ENCODE measurements around the gene CCT7. TPM values are rescaled to one million over a fixed set of nuclear protein-coding genes. Genes with fewer than 3 reads are reported as not detected.
"Not testable (repeated sequence)": the region's sequence is repeated elsewhere in the genome, so short reads cannot be mapped to it uniquely, and the experiment has no call there.

The CCT7 gene
- total RNA-seq, 8 experiments from 2014 or later = 230 to 423 (median 329) TPM

GRCh38 chr2:73259704-73260337 is 25.7 kb downstream of the CCT7 start:
- no peaks in the 10 kb centered on the region for H3K4me1 ChIP-seq (replicated peaks in 1 of 2)
- no peak overlapping the region for H3K4me3 ChIP-seq
- in situ Hi-C loops (cut with MboI; ENCODE audit: low pct_unique_long_range_greater_than_20kb in 2 of 9, low sequenced_read_pairs in 9 of 9, unreplicated experiment in 9 of 9) = no loop called here
- ATAC-seq (replicated peaks in 6 of 8) = peak in 2 of 8 experiments; percentile 7 to 14
- 100% methylated on average over 1 to 3 of the region's 4 CpGs; no CpG with 5 or more reads in 7 of the 10 experiments for whole genome bisulfite sequencing, 10 experiments
- no peak overlapping the region for H3K27ac ChIP-seq

GRCh38 chr2:73260338-73260984 is 26.4 kb downstream of the CCT7 start:
- peak; percentile 55 to 85 (median 74) for ATAC-seq (replicated peaks in 6 of 8)
- Histone ChIP-seq H3K27ac (no peak overlapping the region), H3K4me1 (replicated peaks in 1 of 2) (no peaks in the 10 kb centered on the region), H3K4me3 (no peak overlapping the region)
- 0 to 80% (median 60%) methylated on average over 1 to 5 of the region's 17 CpGs; no CpG with 5 or more reads in 5 of the 10 experiments for WGBS, 10 experiments
- in situ Hi-C loops (cut with MboI; ENCODE audit: low pct_unique_long_range_greater_than_20kb in 2 of 9, low sequenced_read_pairs in 9 of 9, unreplicated experiment in 9 of 9) = no loop called here

DNA sequence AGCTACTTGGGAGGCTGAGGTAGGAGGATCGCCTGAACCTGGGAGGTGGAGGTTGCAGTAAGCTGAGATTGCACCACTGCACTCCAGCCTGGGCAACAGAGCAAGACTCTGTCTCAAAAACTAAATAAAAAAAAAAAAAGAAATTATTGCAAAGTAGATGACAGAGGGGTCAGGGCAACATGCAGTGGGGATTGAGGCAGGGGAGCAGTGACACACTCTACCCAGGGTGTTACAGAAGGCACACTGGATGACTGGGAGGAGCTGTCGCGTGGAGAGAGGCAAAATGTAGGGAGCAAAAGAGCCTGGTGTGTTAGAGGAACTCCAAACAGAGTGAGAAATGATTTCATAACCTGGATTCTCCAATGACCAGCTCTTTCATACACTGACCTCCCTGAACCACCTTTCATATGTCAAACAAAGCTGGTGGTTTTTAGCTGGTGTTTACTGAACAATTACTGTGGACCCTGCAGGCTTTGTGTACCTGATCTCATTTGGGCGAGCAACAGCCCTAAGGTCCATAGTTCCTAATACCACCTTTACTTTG is 28.1 kb downstream of the CCT7 start:
- Histone ChIP-seq H3K27ac (no peak overlapping the region), H3K4me3 (no peak overlapping the region), H3K4me1 (replicated peaks in 1 of 2) (no peaks in the 10 kb centered on the region)
- ATAC-seq (replicated peaks in 6 of 8) = no peak
- 66 to 100% (median 91%) methylated on average over 1 to 4 of the region's 4 CpGs; no CpG with 5 or more reads in 2 of the 10 experiments for WGBS, 10 experiments
- in situ Hi-C loops (cut with MboI; ENCODE audit: low pct_unique_long_range_greater_than_20kb in 2 of 9, low sequenced_read_pairs in 9 of 9, unreplicated experiment in 9 of 9) = no loop called here

GRCh38 chr2:73262691-73263429 is 28.8 kb downstream of the CCT7 start:
- H3K4me3 ChIP-seq; ATAC-seq (replicated peaks in 6 of 8); H3K27ac ChIP-seq; in situ Hi-C loops (cut with MboI; ENCODE audit: low pct_unique_long_range_greater_than_20kb in 2 of 9, low sequenced_read_pairs in 9 of 9, unreplicated experiment in 9 of 9); H3K4me1 ChIP-seq (replicated peaks in 1 of 2): not testable (repeated sequence)
- WGBS, 10 experiments = 53 to 100% (median 88%) methylated on average over 1 to 12 of the region's 18 CpGs; no CpG with 5 or more reads in 2 of the 10 experiments

- in situ Hi-C loops (cut with MboI; ENCODE audit: low pct_unique_long_range_greater_than_20kb in 2 of 9, low sequenced_read_pairs in 9 of 9, unreplicated experiment in 9 of 9) = no loop called here
- WGBS, 10 experiments = 86 to 100% (median 92%) methylated on average over 1 to 11 of the region's 16 CpGs; no CpG with 5 or more reads in 4 of the 10 experiments
- no peak for ATAC-seq (replicated peaks in 6 of 8)
- no peak overlapping the region for H3K27ac ChIP-seq
- no peak overlapping the region for H3K4me3 ChIP-seq
- H3K4me1 ChIP-seq (replicated peaks in 1 of 2) = no peaks in the 10 kb centered on the region
Observed at GRCh38 chr2:73263540-73264331, 29.6 kb downstream of the CCT7 start.

DNA sequence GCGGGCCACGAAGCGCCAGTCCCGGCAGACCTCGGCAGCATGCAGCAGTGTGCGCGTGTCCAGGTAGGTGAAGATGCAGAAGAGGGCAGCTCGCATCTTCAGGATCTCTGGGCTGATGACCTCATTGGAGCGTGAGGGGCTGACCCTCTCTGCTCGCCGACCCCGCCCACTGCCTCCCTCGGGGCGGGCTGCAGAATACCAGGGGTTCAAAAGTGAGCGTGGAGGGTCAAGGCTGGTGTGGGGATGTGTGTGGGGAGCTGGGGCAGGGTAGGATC is 30.2 kb downstream of the CCT7 start:
- 91 to 100% (median 97%) methylated on average over 1 to 8 of the region's 15 CpGs; no CpG with 5 or more reads in 7 of the 10 experiments for WGBS, 10 experiments
- Histone ChIP-seq H3K4me3 (no peak overlapping the region), H3K4me1 (replicated peaks in 1 of 2) (peaks cover 0 to 1% of the 10 kb centered on the region in 2 donors), H3K27ac (no peak overlapping the region)
- in situ Hi-C loops (cut with MboI; ENCODE audit: low pct_unique_long_range_greater_than_20kb in 2 of 9, low sequenced_read_pairs in 9 of 9, unreplicated experiment in 9 of 9) = no loop called here
- ATAC-seq (replicated peaks in 6 of 8) = no peak

DNA sequence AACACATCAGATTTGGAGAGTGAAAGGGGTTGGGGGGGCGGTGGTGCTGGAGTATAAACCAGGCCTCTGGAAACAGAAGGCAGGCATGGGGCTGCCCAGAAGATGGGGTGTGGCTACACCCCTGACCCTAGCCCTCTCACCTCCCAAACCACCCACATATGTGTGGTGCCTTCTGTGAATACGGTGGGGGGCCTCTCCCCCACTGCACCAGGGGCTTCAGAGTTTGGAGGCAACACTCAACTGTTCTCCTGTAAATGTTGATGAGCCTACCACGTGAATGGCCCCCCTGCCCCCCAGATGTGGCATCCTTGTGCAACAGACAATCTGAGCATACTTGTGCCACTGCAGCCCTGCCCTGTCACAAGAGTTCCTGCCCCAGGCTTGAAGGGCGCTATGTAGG is 30.7 kb downstream of the CCT7 start:
- in situ Hi-C loops (cut with MboI; ENCODE audit: low pct_unique_long_range_greater_than_20kb in 2 of 9, low sequenced_read_pairs in 9 of 9, unreplicated experiment in 9 of 9) = no loop called here
- Histone ChIP-seq H3K27ac (no peak overlapping the region), H3K4me3 (no peak overlapping the region)

DNA sequence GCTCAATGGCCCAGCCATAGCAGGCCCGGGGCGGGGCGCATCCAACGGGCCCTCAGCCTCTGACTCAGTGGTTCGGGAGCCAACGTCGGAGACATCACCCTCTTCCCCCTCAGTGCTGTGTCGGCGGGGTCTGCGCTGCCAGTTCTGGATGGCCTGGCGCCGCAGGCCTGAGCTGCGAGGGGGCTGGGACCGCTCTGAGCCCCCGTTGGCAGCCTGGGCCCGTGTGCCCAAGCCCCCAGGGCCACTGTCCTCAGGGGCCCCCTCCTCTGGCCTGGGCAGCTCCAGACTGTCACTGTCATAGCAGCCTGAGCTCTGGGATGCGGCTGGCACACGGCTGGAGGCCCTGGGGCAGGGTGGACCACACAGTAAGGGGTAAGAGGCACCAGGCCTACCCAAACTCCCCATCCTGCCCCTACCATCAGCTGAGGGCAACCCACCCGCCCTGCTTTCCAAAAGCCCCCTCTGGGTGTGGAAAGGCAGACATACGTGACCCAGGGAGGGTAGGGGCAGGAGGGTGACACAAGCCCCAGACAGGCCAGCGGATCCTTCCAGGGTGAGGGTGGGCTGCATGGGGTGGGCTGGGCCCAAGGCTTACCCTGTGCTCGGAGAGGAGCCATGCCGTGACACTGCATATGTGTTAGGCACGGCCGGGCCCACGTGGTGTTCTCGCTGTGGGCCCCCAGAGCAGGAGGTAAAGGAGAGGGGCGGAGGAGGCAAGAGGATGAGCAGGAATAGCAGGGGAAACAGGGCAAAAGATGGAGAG is 31.4 kb downstream of the CCT7 start:
- no peak overlapping the region for H3K27ac ChIP-seq
- H3K4me3 ChIP-seq = no peak overlapping the region
- ATAC-seq (replicated peaks in 6 of 8) = no peak
- H3K4me1 ChIP-seq (replicated peaks in 1 of 2) = peaks cover 0 to 4% of the 10 kb centered on the region in 2 donors
- in situ Hi-C loops (cut with MboI; ENCODE audit: low pct_unique_long_range_greater_than_20kb in 2 of 9, low sequenced_read_pairs in 9 of 9, unreplicated experiment in 9 of 9) = no loop called here
- WGBS, 10 experiments = 92 to 95% (median 94%) methylated on average over 4 to 7 of the region's 28 CpGs; no CpG with 5 or more reads in 7 of the 10 experiments

More for the DNA sequence above, 30.7 kb downstream of the CCT7 start:
- ATAC-seq (replicated peaks in 6 of 8) = no peak
- no CpG with 5 or more reads among the region's 4 CpGs for WGBS, 10 experiments
- peaks cover 0 to 3% of the 10 kb centered on the region in 2 donors for H3K4me1 ChIP-seq (replicated peaks in 1 of 2)

DNA sequence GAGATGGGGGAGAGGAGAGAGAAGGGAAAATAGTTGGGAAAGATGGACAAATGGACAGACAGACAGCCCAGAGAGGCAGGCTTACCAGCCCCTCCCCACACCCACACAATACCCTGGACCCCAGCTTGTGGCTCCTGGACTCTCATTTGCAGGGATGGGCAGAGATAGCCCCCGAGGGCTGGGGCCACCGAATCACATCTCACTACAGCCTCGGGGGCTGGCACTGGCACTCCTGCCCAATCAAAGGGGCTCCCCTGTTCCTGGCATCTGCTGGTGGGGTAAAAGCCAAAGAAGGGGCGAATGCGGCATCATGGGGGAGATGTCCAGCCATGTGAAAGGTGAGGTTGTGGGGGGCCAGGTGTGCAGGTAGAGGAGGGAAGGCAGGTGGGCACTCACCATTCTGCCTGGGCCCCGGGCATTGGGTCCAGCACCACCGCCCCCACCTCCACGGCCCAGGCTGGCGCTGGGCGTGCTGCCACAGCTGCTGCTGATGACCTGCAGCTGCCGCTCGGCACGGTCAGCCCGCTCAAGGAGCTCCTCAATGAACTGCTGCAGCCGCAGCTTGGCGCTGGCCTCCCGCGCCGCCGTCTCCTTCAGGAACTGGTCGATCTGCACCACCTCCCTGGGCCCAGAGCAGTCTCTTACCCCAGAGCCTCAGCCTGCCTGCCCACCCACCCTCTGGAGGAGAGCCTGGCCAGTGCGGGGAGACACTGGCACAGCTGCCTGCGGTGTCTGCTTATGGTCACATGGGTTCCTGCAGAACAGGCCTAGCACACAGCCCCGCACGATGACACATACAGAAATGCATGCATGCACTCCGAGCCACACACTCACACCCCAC is 32.2 kb downstream of the CCT7 start:
- ATAC-seq (replicated peaks in 6 of 8) = peak; percentile 29 to 97 (median 92)
- Histone ChIP-seq H3K4me1 (replicated peaks in 1 of 2) (peaks cover 0 to 4% of the 10 kb centered on the region in 2 donors), H3K27ac (no peak overlapping the region), H3K4me3 (no peak overlapping the region)
- in situ Hi-C loops (cut with MboI; ENCODE audit: low pct_unique_long_range_greater_than_20kb in 2 of 9, low sequenced_read_pairs in 9 of 9, unreplicated experiment in 9 of 9) = no loop called here
- 80 to 97% methylated on average over 1 to 10 of the region's 26 CpGs; no CpG with 5 or more reads in 8 of the 10 experiments for WGBS, 10 experiments

DNA sequence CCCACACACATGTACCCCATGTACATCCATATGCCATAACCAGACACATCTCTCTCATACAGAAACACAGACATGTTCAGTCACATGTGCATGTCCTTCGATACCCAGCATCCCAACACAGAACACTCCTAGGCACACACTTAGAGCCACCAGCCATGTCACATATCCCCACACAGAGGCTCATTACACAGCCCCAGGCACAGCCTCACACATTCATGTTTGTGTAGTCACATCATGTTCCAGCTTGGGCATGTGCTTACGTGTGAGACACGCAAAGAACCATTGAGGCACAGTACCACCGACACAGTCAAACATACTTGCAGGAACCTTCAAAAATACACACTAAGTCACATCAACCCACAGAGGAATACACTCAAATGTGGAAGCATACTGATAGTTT is 32.9 kb downstream of the CCT7 start:
- H3K4me3 ChIP-seq = no peak overlapping the region
- 67 to 100% methylated on average over 1 of the region's 4 CpGs; no CpG with 5 or more reads in 8 of the 10 experiments for WGBS, 10 experiments
- no peak overlapping the region for H3K27ac ChIP-seq
- in situ Hi-C loops (cut with MboI; ENCODE audit: low pct_unique_long_range_greater_than_20kb in 2 of 9, low sequenced_read_pairs in 9 of 9, unreplicated experiment in 9 of 9) = no loop called here
- no peak for ATAC-seq (replicated peaks in 6 of 8)
- H3K4me1 ChIP-seq (replicated peaks in 1 of 2) = peaks cover 0 to 4% of the 10 kb centered on the region in 2 donors

- Histone ChIP-seq H3K4me1 (replicated peaks in 1 of 2) (peaks cover 0 to 4% of the 10 kb centered on the region in 2 donors), H3K4me3 (no peak overlapping the region), H3K27ac (no peak overlapping the region)
- ATAC-seq (replicated peaks in 6 of 8) = no peak
- WGBS, 10 experiments = 48 to 100% (median 76%) methylated on average over 1 to 11 of the region's 14 CpGs; no CpG with 5 or more reads in 1 of the 10 experiments
- in situ Hi-C loops (cut with MboI; ENCODE audit: low pct_unique_long_range_greater_than_20kb in 2 of 9, low sequenced_read_pairs in 9 of 9, unreplicated experiment in 9 of 9) = no loop called here
Observed at GRCh38 chr2:73268366-73268829, 34.3 kb downstream of the CCT7 start.
